HCT116 (cell line): Measurements from ENCODE around the gene PHOSPHO1. TPM values are rescaled to one million over a fixed set of nuclear protein-coding genes. Genes with fewer than 3 reads are reported as not detected.

ENCODE experiments used
- ATAC-seq: fragments of 200-7000 bp; cut with Tn5 transposase; 2 replicates; pipeline ENCODE4 v1.9.1; 2020; ENCODE audit warnings: mild to moderate bottlenecking, moderate library complexity
- BruUV-seq: library from RNA; stranded (reverse); fragments of 400-500 nt; replicated peaks from 2 replicates; lab custom pipeline; 2021; lab: Mats Ljungman, UMichigan
- CTCF ChIA-PET: fragments of 300-600 bp; sonication (Branson Sonifier 250); formaldehyde crosslinking; loops from one replicate; lab custom pipeline; 2021; ENCODE audit warnings: antibody characterized with exemption; lab: Charles Lee
- POLR2A ChIA-PET: fragments of 300-600, 350-600 bp; sonication (Branson Sonifier 250); formaldehyde crosslinking; loops from one replicate; lab custom pipeline; 2021; ENCODE audit warnings: antibody characterized with exemption; lab: Charles Lee
- RAD21 ChIA-PET, 2 experiments: fragments of 300-600 bp; sonication (Branson Sonifier 250); formaldehyde crosslinking; loops; one replicate each; lab custom pipeline; 2023; ENCODE audit warnings: low total read pairs in 2 of 2; ENCODE audit not compliant: uncharacterized antibody in 2 of 2, unreplicated experiment in 2 of 2, low non-redundant PET in 1 of 2; lab: Charles Lee
- DNase-seq: peaks from one replicate; pipeline ENCODE4 v3.0.0-alpha.2; 2010; ENCODE audit warnings: low read depth, low spot score
- H2AFZ ChIP-seq: fragments of 200-600 bp; shearing (Covaris generic), sonication (generic); 2 replicates; pipeline ENCODE4 v1.6.1; 2017; ENCODE audit warnings: low read depth, mixed run types, mixed read lengths, antibody characterized with exemption, low read length; ENCODE audit not compliant: poor library complexity, severe bottlenecking
- H3K27ac ChIP-seq: 2 replicates; pipeline ENCODE4 v1.5.1; 2012; ENCODE audit warnings: low read depth, low read length
- H3K27me3 ChIP-seq: fragments of 200-600 bp; sonication (generic); 2 replicates; pipeline ENCODE4 v1.6.1; 2016; ENCODE audit warnings: mixed run types, low read length, mixed read lengths; ENCODE audit not compliant: insufficient read depth
- H3K36me3 ChIP-seq, 2 experiments: fragments of 200-500 bp in 1 of 2; fragments of 200-600 bp in 1 of 2; sonication (Bioruptor generic) in 1 of 2; sonication (generic) in 1 of 2; 2 replicates each; pipeline versions ENCODE4 v1.5.1 to v1.6.1; 2014 to 2016; ENCODE audit warnings: low read length in 2 of 2, inconsistent platforms in 1 of 2, mixed read lengths in 1 of 2, mixed run types in 1 of 2; ENCODE audit not compliant: insufficient read depth in 2 of 2, control insufficient read depth in 1 of 2
- H3K4me1 ChIP-seq, 2 experiments: fragments of 200-600 bp in 1 of 2; sonication (generic) in 1 of 2; 2 replicates each; pipeline versions ENCODE4 v1.5.1 to v1.6.1; 2012 to 2017; ENCODE audit warnings: low read length in 2 of 2, inconsistent platforms in 1 of 2, mild to moderate bottlenecking in 1 of 2, mixed read lengths in 1 of 2, mixed run types in 1 of 2, moderate library complexity in 1 of 2; ENCODE audit not compliant: insufficient read depth in 2 of 2, control insufficient read depth in 1 of 2
- H3K4me2 ChIP-seq: fragments of 200-600 bp; sonication (generic); 2 replicates; pipeline ENCODE4 v1.6.1; 2017; ENCODE audit warnings: mixed run types, low read length, mixed read lengths
- H3K4me3 ChIP-seq, 2 experiments: fragments of 200-600 bp in 1 of 2; sonication (generic) in 1 of 2; replicated peaks in 1 of 2; 2 replicates each; pipeline ENCODE4 v1.5.1; 2011 to 2016; ENCODE audit warnings: low read length in 2 of 2, control low read depth in 1 of 2, low read depth in 1 of 2, mild to moderate bottlenecking in 1 of 2, mixed read lengths in 1 of 2, mixed run types in 1 of 2
- H3K79me2 ChIP-seq: fragments of 200-600 bp; sonication (generic); 2 replicates; pipeline ENCODE4 v1.6.1; 2017; ENCODE audit warnings: mild to moderate bottlenecking, mixed run types, low read length, moderate library complexity, mixed read lengths; ENCODE audit not compliant: insufficient read depth
- H3K9ac ChIP-seq: fragments of 200-600 bp; sonication (generic); 2 replicates; pipeline ENCODE4 v1.6.1; 2016; ENCODE audit warnings: low read length, mixed read lengths
- H3K9me2 ChIP-seq: fragments of 200-600 bp; sonication (generic), shearing (Covaris generic); 2 replicates; pipeline ENCODE4 v1.6.1; 2017; ENCODE audit warnings: mixed run types, mild to moderate bottlenecking, moderate library complexity; ENCODE audit not compliant: insufficient read depth
- H3K9me3 ChIP-seq, 2 experiments: fragments of 200-500 bp in 1 of 2; fragments of 200-600 bp in 1 of 2; sonication (Bioruptor generic) in 1 of 2; sonication (generic) in 1 of 2; 2 replicates each; pipeline ENCODE4 v1.6.1; 2014 to 2017; ENCODE audit warnings: low read length in 2 of 2, mixed read lengths in 2 of 2, inconsistent platforms in 1 of 2, low read depth in 1 of 2, mild to moderate bottlenecking in 1 of 2, mixed run types in 1 of 2, moderate library complexity in 1 of 2; ENCODE audit not compliant: control insufficient read depth in 1 of 2, insufficient read depth in 1 of 2
- H4K20me1 ChIP-seq: fragments of 200-600 bp; sonication (generic), shearing (Covaris generic); 2 replicates; pipeline ENCODE4 v1.6.1; 2017; ENCODE audit warnings: mixed run types, mild to moderate bottlenecking, moderate library complexity; ENCODE audit not compliant: insufficient read depth
- CBX3 ChIP-seq: IDR thresholded peaks from 2 replicates; pipeline ENCODE4 v1.6.1; 2012; ENCODE audit warnings: low read depth
- CTCF ChIP-seq, 3 experiments: fragments of 200-600 bp in 1 of 3; sonication (generic) in 1 of 3; IDR thresholded peaks in 2 of 3; conservative IDR thresholded peaks in 1 of 3; 2 replicates each; pipeline ENCODE4 v1.5.1; 2012 to 2017; ENCODE audit warnings: low read depth in 2 of 3, low read length in 2 of 3, antibody characterized with exemption in 1 of 3, borderline replicate concordance in 1 of 3, control low read depth in 1 of 3, mild to moderate bottlenecking in 1 of 3, mixed read lengths in 1 of 3, mixed run types in 1 of 3, moderate library complexity in 1 of 3; ENCODE audit not compliant: insufficient read depth in 1 of 3
- EGR1 ChIP-seq: IDR thresholded peaks from 2 replicates; pipeline ENCODE4 v1.6.1; 2012; ENCODE audit warnings: low read depth
- ELF1 ChIP-seq: IDR thresholded peaks from 2 replicates; pipeline ENCODE4 v1.6.1; 2012; ENCODE audit warnings: low read depth, borderline replicate concordance
- MAX ChIP-seq: IDR thresholded peaks from 2 replicates; pipeline ENCODE4 v1.6.1; 2012
- RAD21 ChIP-seq: IDR thresholded peaks from 2 replicates; pipeline ENCODE4 v1.6.1; 2012; ENCODE audit warnings: low read depth, mild to moderate bottlenecking
- SIN3A ChIP-seq: IDR thresholded peaks from 2 replicates; pipeline ENCODE4 v1.6.1; 2012; ENCODE audit warnings: low read depth
- YY1 ChIP-seq: IDR thresholded peaks from 2 replicates; pipeline ENCODE4 v1.6.1; 2011; ENCODE audit warnings: low read length, low read depth, moderate library complexity, mild to moderate bottlenecking; ENCODE audit not compliant: insufficient replicate concordance; ENCODE audit errors: extremely low read depth
- intact Hi-C: fragments of 100-400 bp; cut with micrococcal nuclease; formaldehyde crosslinking; loops from 2 replicates; pipeline ENCODE4 v1.10.0; 2022
- total RNA-seq: library from RNA; stranded (reverse); gene quantifications from one replicate; pipeline ENCODE4 v1.2.1, GENCODE V29; 2021; ENCODE audit not compliant: unreplicated experiment
- TF ChIP-seq, protein P1 (sequence below): IDR thresholded peaks from 2 replicates; pipeline ENCODE4 v1.6.1; 2011; ENCODE audit warnings: mild to moderate bottlenecking, low read length, moderate library complexity; ENCODE audit not compliant: insufficient replicate concordance; ENCODE audit errors: extremely low read depth
- TF ChIP-seq, protein P2 (sequence below): IDR thresholded peaks from 2 replicates; pipeline ENCODE4 v1.6.1; 2012
- TF ChIP-seq, protein P3 (sequence below): IDR thresholded peaks from 2 replicates; pipeline ENCODE4 v1.6.1; 2012; ENCODE audit warnings: low read depth

Gene PHOSPHO1
- total RNA-seq, 1 experiment from 2014 or later: 3.0 TPM

DNA sequence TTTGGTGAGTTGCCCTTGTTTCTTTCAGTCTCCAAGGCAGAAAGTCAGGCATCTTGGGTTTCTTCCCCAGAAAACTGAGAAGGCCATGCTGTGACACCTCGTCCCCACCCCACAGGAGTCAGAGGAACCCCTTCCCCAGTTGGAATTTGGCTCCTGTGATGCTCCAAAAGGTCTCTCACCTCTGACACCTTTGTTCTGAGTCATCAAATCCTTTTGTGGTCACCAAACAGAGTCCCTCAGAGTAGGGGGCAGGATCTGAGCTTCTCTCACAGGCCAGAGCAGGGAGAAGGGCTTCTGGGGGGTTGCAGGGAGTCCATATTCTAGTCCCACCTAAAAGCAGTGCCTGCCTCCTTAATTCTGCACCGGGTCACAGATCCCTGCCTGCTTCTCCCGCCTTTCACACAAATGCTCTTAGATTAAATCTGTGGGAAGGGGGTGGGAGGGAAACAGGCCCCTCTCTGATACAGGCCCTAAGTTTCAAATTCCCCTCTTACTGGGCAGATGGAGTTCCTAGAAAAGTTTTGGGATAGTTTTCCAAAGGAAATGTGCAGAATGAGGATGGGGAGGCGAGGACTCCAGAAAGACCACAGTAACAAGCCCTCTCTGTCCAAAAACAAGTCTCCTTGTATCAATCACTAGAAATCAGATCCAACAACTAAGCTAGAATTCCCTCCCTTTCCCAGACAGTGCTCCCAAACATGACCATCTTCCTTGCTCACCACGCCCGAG lies 1.3 kb downstream of the PHOSPHO1 start (continued):
- TF ChIP-seq, protein P1, sequence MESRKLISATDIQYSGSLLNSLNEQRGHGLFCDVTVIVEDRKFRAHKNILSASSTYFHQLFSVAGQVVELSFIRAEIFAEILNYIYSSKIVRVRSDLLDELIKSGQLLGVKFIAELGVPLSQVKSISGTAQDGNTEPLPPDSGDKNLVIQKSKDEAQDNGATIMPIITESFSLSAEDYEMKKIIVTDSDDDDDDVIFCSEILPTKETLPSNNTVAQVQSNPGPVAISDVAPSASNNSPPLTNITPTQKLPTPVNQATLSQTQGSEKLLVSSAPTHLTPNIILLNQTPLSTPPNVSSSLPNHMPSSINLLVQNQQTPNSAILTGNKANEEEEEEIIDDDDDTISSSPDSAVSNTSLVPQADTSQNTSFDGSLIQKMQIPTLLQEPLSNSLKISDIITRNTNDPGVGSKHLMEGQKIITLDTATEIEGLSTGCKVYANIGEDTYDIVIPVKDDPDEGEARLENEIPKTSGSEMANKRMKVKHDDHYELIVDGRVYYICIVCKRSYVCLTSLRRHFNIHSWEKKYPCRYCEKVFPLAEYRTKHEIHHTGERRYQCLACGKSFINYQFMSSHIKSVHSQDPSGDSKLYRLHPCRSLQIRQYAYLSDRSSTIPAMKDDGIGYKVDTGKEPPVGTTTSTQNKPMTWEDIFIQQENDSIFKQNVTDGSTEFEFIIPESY: no peak
- TF ChIP-seq, protein P2, sequence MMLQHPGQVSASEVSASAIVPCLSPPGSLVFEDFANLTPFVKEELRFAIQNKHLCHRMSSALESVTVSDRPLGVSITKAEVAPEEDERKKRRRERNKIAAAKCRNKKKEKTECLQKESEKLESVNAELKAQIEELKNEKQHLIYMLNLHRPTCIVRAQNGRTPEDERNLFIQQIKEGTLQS: no peak

- Histone ChIP-seq H3K27me3 (no peaks in the 10 kb centered on the region), H3K4me1 (peaks cover 2 to 39% of the 10 kb centered on the region in 2 experiments; a peak in 3 of 4 replicates), H3K9me2 (no peaks in the 10 kb centered on the region), H4K20me1 (no peaks in the 10 kb centered on the region), H2AFZ (no peak overlapping the region), H3K4me3 (no peak overlapping the region), H3K27ac (no peak overlapping the region), H3K79me2 (no peaks in the 10 kb centered on the region), H3K4me2 (0 out of 2 replicates have a peak overlapping the region, but pooled peaks have one; percentile 15), H3K36me3 (no peaks in the 10 kb centered on the region), H3K9me3 (no peaks in the 10 kb centered on the region), H3K9ac (no peak overlapping the region)
- intact Hi-C loops: loop anchor here (1.0 to 10.0 kb wide), 6 partner anchors 35 to 423 kb away; no protein-coding TSS in a partner anchor
- peak; percentile 71 for ATAC-seq
- ChIA-PET CTCF (interaction anchor here (0.6 to 4.2 kb wide), 18 partner anchors 9 to 423 kb away, joined by 3 to 25 read pairs (median 5); partner anchors contain the start of gene ATP5MC1), POLR2A (interaction anchor here (1.7 kb wide), 1 partner anchor 192 kb away, joined by 4 read pairs; no protein-coding TSS in a partner anchor), RAD21 (no interaction called here)
- TF ChIP-seq ELF1 (no peak), CBX3 (no peak), SIN3A (no peak), EGR1 (no peak), MAX (no peak), CTCF (IDR thresholded peaks at IDR 0.05 in 2 of 3, conservative IDR thresholded peaks at IDR 0.05 in 1 of 3; ENCODE audit: borderline replicate concordance in 1 of 3, insufficient read depth in 1 of 3, low read depth in 2 of 3, low read length in 2 of 3) (peak; percentile 94 to 99 (median 97)), YY1 (no peak), RAD21 (peak; percentile 89)
- TF ChIP-seq, protein P3, sequence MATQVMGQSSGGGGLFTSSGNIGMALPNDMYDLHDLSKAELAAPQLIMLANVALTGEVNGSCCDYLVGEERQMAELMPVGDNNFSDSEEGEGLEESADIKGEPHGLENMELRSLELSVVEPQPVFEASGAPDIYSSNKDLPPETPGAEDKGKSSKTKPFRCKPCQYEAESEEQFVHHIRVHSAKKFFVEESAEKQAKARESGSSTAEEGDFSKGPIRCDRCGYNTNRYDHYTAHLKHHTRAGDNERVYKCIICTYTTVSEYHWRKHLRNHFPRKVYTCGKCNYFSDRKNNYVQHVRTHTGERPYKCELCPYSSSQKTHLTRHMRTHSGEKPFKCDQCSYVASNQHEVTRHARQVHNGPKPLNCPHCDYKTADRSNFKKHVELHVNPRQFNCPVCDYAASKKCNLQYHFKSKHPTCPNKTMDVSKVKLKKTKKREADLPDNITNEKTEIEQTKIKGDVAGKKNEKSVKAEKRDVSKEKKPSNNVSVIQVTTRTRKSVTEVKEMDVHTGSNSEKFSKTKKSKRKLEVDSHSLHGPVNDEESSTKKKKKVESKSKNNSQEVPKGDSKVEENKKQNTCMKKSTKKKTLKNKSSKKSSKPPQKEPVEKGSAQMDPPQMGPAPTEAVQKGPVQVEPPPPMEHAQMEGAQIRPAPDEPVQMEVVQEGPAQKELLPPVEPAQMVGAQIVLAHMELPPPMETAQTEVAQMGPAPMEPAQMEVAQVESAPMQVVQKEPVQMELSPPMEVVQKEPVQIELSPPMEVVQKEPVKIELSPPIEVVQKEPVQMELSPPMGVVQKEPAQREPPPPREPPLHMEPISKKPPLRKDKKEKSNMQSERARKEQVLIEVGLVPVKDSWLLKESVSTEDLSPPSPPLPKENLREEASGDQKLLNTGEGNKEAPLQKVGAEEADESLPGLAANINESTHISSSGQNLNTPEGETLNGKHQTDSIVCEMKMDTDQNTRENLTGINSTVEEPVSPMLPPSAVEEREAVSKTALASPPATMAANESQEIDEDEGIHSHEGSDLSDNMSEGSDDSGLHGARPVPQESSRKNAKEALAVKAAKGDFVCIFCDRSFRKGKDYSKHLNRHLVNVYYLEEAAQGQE: no peak
- DNase-seq: peak; percentile 66
- BruUV-seq: no TSS peak
Measured at GRCh38 chr17:49227436-49228261, 2.9 kb downstream of the PHOSPHO1 start.
